ENCODE measurements around the gene AK8. TPM values are rescaled to one million over a fixed set of nuclear protein-coding genes. Genes with fewer than 3 reads are reported as not detected.

AK8 gene
- total and polyA plus RNA-seq, 3 donors from 2014 or later = 15.0 to 54.8 (median 15.1) TPM

- Histone ChIP-seq H3K4me1 (peaks cover 5% of the 10 kb centered on the region), H3K27ac (no peak overlapping the region), H3K27me3 (no peaks in the 10 kb centered on the region), H3K4me3 (no peak overlapping the region), H3K36me3 (ENCODE audit: low read depth, missing control alignments) (no peaks in the 10 kb centered on the region), H3K9me3 (no peaks in the 10 kb centered on the region)
- WGBS, 2 donors = 94% methylated on average over 7 to 8 of the region's 8 CpGs
- TF ChIP-seq POLR2A (IDR thresholded peaks at IDR 0.05) (no peak), CTCF (IDR thresholded peaks at IDR 0.05) (no peak)
- intact Hi-C loops (cut with DNase I; ENCODE audit: low total_unique reads) = no loop called here
- no peak for DNase-seq
These were observed 200.1 kb downstream of the AK8 start for GRCh38 chr9:132677976-132678375.

Other genes with a start within 250 kb of the AK8 start
- 10 to 100 TPM; 21.1 to 24.2 TPM for gene DDX31, start 208.3 kb downstream of the AK8 start, total RNA-seq
- gene DDX31, start 208.3 kb downstream of the AK8 start, polyA plus RNA-seq (ENCODE audit: insufficient read depth, low read depth, low replicate concordance) = 17.9 TPM
- 10 to 100 TPM; 17.2 to 18.4 TPM for gene GTF3C4, start 207.8 kb downstream of the AK8 start, total RNA-seq
- 19.4 TPM for gene GTF3C4, start 207.8 kb downstream of the AK8 start, polyA plus RNA-seq (ENCODE audit: insufficient read depth, low read depth, low replicate concordance)
- gene SPACA9, start 614 bp upstream of the AK8 start, total RNA-seq = 100 to 1,000 TPM in 1 of 2 donors, 10 to 100 TPM in 1; 61.2 to 115 TPM
- 179 TPM for gene SPACA9, start 614 bp upstream of the AK8 start, polyA plus RNA-seq (ENCODE audit: insufficient read depth, low read depth, low replicate concordance)
- 100 to 1,000 TPM; 100 to 108 TPM for gene TSC1, start 66.3 kb upstream of the AK8 start, total RNA-seq
- 78.4 TPM for gene TSC1, start 66.3 kb upstream of the AK8 start, polyA plus RNA-seq (ENCODE audit: insufficient read depth, low read depth, low replicate concordance)
- 1 to 10 TPM; 4.3 to 9.7 TPM for gene GFI1B, start 100.4 kb upstream of the AK8 start, total RNA-seq
- 12.6 TPM for gene GFI1B, start 100.4 kb upstream of the AK8 start, polyA plus RNA-seq (ENCODE audit: insufficient read depth, low read depth, low replicate concordance)
- gene GTF3C5, start 152.7 kb upstream of the AK8 start, total RNA-seq = 100 to 1,000 TPM; 109 to 117 TPM
- 66.9 TPM for gene GTF3C5, start 152.7 kb upstream of the AK8 start, polyA plus RNA-seq (ENCODE audit: insufficient read depth, low read depth, low replicate concordance)
- 1 to 10 TPM; 2.4 to 2.6 TPM for gene CEL, start 183.7 kb upstream of the AK8 start, total RNA-seq
- gene CEL, start 183.7 kb upstream of the AK8 start, polyA plus RNA-seq (ENCODE audit: insufficient read depth, low read depth, low replicate concordance) = 2.1 TPM
- gene RALGDS, start 243.0 kb upstream of the AK8 start, total RNA-seq = 10 to 100 TPM; 32.5 to 42.4 TPM
- gene RALGDS, start 243.0 kb upstream of the AK8 start, polyA plus RNA-seq (ENCODE audit: insufficient read depth, low read depth, low replicate concordance) = 23.0 TPM